GM12874 (cell line): ENCODE data around the gene SLC2A11.

Experiments
- TF ChIP-seq, protein P1 (sequence below): IDR thresholded peaks from 2 replicates; pipeline ENCODE4 v1.5.1; 2011; ENCODE audit warnings: low read depth, mild to moderate bottlenecking, control low read depth, low read length, moderate library complexity; ENCODE audit not compliant: insufficient read depth

Gene SLC2A11

DNA sequence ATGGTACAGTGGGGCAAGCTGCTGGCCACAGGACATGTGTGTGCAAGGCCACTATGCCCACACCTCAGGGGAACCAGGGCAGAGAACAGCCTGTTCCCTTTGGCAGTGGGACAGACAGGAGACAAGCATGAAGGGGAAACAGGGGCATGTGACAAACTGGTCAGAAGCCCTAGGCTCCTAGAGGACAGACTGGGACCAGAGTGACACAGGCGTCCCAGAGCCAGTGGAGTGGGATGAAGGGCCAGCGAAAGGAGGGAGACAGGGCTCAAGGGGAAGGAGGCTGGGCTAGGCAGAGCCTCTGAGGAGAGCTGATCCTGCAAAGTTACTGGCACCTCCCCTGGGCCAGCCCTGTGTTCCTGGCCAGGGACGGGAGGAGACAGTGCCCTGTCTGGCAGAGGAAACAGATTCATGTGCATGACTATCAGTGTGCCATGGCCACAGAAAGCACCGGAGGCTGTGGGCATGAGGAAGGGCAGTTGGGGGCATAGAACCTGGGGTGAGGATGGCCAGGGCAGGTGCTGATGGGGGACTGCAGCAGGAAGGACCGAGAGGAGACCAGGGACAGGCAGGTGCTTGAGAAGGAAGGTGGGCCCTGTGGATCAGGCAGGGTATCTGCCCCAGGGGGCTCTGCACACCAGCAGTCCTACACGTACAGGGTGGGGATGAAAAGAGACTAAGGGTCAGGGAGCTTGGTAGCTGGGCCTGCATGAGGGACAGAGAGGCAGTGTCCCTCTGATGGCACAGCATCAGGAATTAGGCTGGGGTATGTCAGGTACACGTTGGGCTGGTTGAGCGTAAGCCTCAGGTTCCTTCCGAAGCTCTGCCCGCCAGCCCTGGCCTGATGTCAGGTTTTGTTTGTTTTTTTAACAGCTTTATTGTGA, 28.6 kb upstream of the SLC2A11 start:
- TF ChIP-seq, protein P1, sequence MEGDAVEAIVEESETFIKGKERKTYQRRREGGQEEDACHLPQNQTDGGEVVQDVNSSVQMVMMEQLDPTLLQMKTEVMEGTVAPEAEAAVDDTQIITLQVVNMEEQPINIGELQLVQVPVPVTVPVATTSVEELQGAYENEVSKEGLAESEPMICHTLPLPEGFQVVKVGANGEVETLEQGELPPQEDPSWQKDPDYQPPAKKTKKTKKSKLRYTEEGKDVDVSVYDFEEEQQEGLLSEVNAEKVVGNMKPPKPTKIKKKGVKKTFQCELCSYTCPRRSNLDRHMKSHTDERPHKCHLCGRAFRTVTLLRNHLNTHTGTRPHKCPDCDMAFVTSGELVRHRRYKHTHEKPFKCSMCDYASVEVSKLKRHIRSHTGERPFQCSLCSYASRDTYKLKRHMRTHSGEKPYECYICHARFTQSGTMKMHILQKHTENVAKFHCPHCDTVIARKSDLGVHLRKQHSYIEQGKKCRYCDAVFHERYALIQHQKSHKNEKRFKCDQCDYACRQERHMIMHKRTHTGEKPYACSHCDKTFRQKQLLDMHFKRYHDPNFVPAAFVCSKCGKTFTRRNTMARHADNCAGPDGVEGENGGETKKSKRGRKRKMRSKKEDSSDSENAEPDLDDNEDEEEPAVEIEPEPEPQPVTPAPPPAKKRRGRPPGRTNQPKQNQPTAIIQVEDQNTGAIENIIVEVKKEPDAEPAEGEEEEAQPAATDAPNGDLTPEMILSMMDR, result no peak

DNA sequence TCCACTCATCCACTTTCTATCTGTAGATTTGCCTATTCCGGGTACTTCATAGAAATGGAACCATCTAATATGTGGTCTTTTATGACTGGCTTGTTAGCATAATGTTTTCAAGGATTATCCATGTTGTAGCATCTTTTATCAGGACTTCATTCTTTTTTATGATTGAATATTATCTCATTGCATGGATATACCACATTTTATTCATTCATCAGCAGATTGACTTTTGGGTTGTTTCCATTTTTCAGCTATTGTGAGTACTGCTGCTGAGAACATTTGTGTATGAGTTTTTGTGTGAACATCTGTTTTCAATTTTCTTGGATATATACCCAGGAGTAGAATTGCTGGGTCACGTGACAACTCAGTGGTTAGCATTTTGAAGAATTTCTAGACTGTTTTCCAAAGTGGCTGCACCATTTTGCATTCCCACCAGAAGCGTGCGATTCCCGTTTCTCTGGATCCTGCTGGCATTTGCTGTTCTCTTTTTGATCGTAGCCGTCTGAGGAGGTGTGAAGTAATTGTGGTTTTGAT, 27.8 kb upstream of the SLC2A11 start:
- TF ChIP-seq, protein P1, result no peak

DNA sequence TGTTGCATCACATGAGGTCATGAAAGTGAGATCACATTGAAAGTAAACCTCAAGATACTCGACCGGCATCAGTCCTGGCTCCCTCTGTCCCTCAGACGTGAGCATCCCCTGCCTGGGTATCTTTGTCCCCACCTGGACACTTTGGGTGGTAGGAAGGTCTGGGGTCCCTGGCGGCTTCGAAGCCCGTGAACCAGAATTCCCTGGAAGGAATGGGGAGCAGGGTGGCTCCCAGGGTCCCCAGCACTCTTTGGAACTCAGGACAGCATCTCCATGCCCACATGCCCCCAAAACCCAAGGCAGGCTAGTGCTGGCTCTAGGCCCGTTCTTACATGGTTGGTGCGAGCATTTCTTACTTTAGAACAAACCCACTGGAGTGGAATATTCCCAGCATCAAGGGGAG, 26.4 kb upstream of the SLC2A11 start:
- TF ChIP-seq, protein P1, result no peak

DNA sequence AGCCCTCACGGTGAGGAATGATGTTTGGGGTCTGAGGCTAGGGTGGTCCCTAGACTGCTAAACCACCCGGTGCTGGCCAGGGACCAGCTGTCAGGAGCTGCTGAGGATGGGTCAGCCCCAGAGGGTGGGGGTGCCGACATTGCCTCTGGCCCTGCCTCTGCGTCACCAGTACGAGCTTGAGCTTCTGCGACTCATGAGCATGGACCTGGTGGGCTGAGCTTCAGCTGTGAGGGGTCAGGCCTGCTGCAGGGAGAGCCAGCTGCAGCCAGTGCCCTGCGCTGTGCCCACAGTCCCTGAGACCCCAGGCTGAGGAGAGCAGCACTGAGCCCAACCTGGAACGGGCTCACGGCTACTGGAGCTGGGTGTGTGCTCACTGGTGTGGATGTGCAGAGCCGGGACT, 25.9 kb upstream of the SLC2A11 start:
- TF ChIP-seq, protein P1, result no peak

DNA sequence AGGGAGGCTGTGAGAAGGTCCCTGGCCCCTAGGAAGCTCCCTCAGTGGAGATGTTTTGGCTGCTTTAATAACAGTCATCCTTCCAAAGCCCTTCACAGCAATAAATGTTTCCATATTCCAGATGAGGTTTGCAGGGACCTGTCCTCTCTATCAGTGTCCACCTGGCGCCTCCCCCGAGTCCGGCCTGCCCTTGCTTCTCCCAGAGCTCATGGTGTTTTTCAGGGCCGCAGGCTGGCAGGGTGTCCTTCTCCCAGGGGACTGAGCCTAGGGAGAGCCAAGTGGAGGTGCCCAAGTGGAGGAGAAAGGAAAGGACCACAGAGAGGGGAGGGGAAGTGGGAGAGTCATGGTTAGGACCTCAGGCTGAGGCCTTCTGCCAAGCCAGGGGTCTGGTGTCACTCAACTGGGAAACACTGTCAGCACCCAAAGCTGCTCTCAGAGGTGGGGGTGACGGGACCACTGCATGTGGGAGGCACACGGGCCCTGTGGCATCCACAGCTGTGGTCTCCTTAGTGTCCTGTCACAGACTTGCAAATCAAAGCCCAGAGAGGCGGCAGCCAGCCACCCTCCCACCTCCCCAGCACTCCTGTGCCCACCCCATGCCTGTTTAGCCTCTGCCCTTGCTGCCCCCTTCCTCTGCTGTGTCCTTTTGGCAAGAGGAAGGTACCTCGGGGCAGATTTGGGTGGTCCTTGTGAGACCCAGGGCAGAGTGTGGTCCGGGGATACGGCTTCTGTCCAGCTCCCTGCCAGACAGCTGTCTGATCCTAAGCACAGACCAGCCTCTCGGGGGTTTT, 25.3 kb upstream of the SLC2A11 start:
- TF ChIP-seq, protein P1, result no peak

DNA sequence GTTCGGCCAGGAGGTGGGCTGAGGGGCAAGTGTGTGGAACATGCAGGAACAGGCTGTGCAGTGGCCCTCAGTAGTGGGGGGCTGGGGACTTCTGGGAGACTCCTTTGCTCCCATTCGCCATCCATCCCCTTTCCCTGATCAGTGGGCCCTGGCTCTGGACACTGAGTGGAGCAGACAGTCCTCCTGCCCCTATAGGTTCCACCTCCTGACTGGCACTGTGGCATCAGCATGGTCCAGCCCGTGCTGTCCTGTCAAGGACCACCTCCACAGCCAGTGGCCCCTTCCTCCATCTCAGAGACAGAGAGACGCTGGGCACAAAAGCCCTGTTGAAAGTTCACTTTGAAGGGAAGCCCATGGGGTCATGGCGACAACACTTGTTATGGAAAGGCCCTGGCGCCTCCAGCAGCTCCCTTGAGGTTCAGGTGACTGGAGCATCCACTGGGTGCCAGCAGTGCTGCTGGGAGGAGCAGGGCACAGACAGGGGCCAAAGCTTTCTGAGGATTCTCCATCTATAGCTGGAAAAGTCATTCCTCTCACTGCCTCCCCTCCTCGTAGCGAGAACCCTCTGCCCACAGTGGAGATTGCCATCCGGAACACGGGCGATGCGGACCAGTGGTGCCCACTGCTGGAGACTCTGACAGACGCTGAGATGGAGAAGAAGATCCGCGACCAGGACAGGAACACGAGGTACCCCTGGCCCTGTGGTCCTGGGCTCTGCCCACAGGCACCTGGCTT, 24.5 kb upstream of the SLC2A11 start:
- TF ChIP-seq, protein P1, result no peak
